Endothelial cell of umbilical vein (primary cell): Measurements from ENCODE around the gene KCNAB2. TPM values are rescaled to one million over a fixed set of nuclear protein-coding genes. Genes with fewer than 3 reads are reported as not detected.

ENCODE experiments used
- BruUV-seq: library from RNA; stranded (reverse); fragments of 400-500 nt; replicated peaks from 2 replicates; lab custom pipeline; 2021; lab: Mats Ljungman, UMichigan
- CTCF ChIA-PET: fragments of 300-600, 350-600 bp; sonication (Branson Sonifier 250); formaldehyde crosslinking; loops from one replicate; lab custom pipeline; 2021; ENCODE audit warnings: antibody characterized with exemption, inconsistent platforms; lab: Charles Lee
- POLR2A ChIA-PET: fragments of 300-600, 350-600 bp; sonication (Branson Sonifier 250); formaldehyde crosslinking; loops from one replicate; lab custom pipeline; 2021; ENCODE audit warnings: antibody characterized with exemption, inconsistent platforms; lab: Charles Lee
- DNase-seq: peaks from one replicate; pipeline ENCODE4 v3.0.0-alpha.2; 2011; ENCODE audit warnings: low read depth, low spot score
- FAIRE-seq: peaks from 2 replicates; lab custom pipeline; 2011; peaks lifted over from hg19 to GRCh38; lab: Jason Lieb, UNC
- H2AFZ ChIP-seq: 2 replicates; pipeline ENCODE4 v1.6.0; 2012; ENCODE audit warnings: low read depth, low read length, control low read depth, inconsistent platforms
- H3K27ac ChIP-seq: 2 replicates; pipeline ENCODE4 v1.5.1; 2011; ENCODE audit warnings: low read depth, mild to moderate bottlenecking, control low read depth, low read length, moderate library complexity; ENCODE audit not compliant: insufficient read depth
- H3K27me3 ChIP-seq, 2 experiments: 2 replicates each; pipeline versions ENCODE4 v1.6.0 to v1.6.1; 2011; ENCODE audit warnings: low read length in 2 of 2, mixed read lengths in 1 of 2; ENCODE audit not compliant: control insufficient read depth in 2 of 2, insufficient read depth in 2 of 2
- H3K36me3 ChIP-seq, 2 experiments: 2 replicates in 1 of 2; 3 replicates in 1 of 2; pipeline ENCODE4 v1.5.1; 2011; ENCODE audit warnings: low read length in 2 of 2, mild to moderate bottlenecking in 1 of 2, moderate library complexity in 1 of 2; ENCODE audit not compliant: control insufficient read depth in 2 of 2, insufficient read depth in 2 of 2; ENCODE audit errors: extremely low read depth in 1 of 2
- H3K4me1 ChIP-seq: 3 replicates; pipeline ENCODE4 v1.5.1; 2011; ENCODE audit warnings: mild to moderate bottlenecking, low read length; ENCODE audit not compliant: control insufficient read depth, insufficient read depth; ENCODE audit errors: extremely low read depth
- H3K4me2 ChIP-seq: 2 replicates; pipeline ENCODE4 v1.6.1; 2011; ENCODE audit warnings: low read length, control low read depth, mixed read lengths; ENCODE audit not compliant: insufficient read depth
- H3K4me3 ChIP-seq, 3 experiments: fragments of 200-600 bp in 1 of 3; sonication (generic), shearing (Covaris generic) in 1 of 3; replicated peaks in 1 of 3; 2 replicates each; pipeline ENCODE4 v1.5.1; 2011 to 2016; ENCODE audit warnings: control low read depth in 3 of 3, low read length in 3 of 3, mild to moderate bottlenecking in 2 of 3, inconsistent platforms in 1 of 3, low read depth in 1 of 3, moderate library complexity in 1 of 3; ENCODE audit not compliant: insufficient read depth in 1 of 3
- H3K79me2 ChIP-seq: 2 replicates; pipeline ENCODE4 v1.6.0; 2012; ENCODE audit warnings: low read length, inconsistent platforms; ENCODE audit not compliant: control insufficient read depth, insufficient read depth
- H3K9ac ChIP-seq: replicated peaks from 2 replicates; pipeline ENCODE3; 2011; ENCODE audit warnings: low read length, control low read depth; ENCODE audit not compliant: insufficient read depth; ENCODE audit errors: extremely low read depth
- H3K9me1 ChIP-seq: replicated peaks from 3 replicates; pipeline ENCODE4 v1.6.0; 2011; ENCODE audit warnings: mild to moderate bottlenecking, low read length; ENCODE audit not compliant: control insufficient read depth, insufficient read depth; ENCODE audit errors: extremely low read depth
- H3K9me3 ChIP-seq: replicated peaks from 2 replicates; pipeline ENCODE4 v1.5.1; 2012; ENCODE audit warnings: low read length, inconsistent platforms; ENCODE audit not compliant: control insufficient read depth, insufficient read depth
- H4K20me1 ChIP-seq: replicated peaks from 2 replicates; pipeline ENCODE3; 2011; ENCODE audit warnings: mild to moderate bottlenecking, low read length; ENCODE audit not compliant: control insufficient read depth, insufficient read depth; ENCODE audit errors: extremely low read depth
- CTCF ChIP-seq, 2 donors: IDR thresholded peaks; 1 replicate in 1 of 2; 2 replicates in 1 of 2; pipeline ENCODE4 v1.5.1; 2011; ENCODE audit warnings: low read length in 2 of 2, mild to moderate bottlenecking in 2 of 2, moderate library complexity in 2 of 2, control low read depth in 1 of 2, inconsistent platforms in 1 of 2, low read depth in 1 of 2; ENCODE audit not compliant: insufficient read depth in 1 of 2; ENCODE audit errors: extremely low read depth in 1 of 2
- EZH2 ChIP-seq: IDR thresholded peaks from 2 replicates; pipeline ENCODE4 v1.6.1; 2012; ENCODE audit warnings: borderline replicate concordance, low read depth, mild to moderate bottlenecking, moderate library complexity, low read length, inconsistent platforms; ENCODE audit not compliant: severe bottlenecking
- FOS ChIP-seq: IDR thresholded peaks from 2 replicates; pipeline ENCODE4 v1.6.1; 2011; ENCODE audit warnings: mild to moderate bottlenecking, low read length, moderate library complexity, borderline replicate concordance; ENCODE audit not compliant: insufficient read depth
- GATA2 ChIP-seq: IDR thresholded peaks from 2 replicates; pipeline ENCODE4 v1.7.0; 2011; ENCODE audit warnings: low read depth, mild to moderate bottlenecking, moderate library complexity, mixed read lengths, low read length; ENCODE audit not compliant: insufficient read length, insufficient read depth
- JUN ChIP-seq: IDR thresholded peaks from 2 replicates; pipeline ENCODE4 v1.6.1; 2011; ENCODE audit warnings: borderline replicate concordance, low read depth; ENCODE audit not compliant: insufficient read length, insufficient read depth
- MAX ChIP-seq: IDR thresholded peaks from 2 replicates; pipeline ENCODE4 v1.6.1; 2011; ENCODE audit not compliant: insufficient read depth, insufficient read length
- MYC ChIP-seq: IDR thresholded peaks from one replicate; pipeline ENCODE4 v1.6.1; 2011; ENCODE audit warnings: mild to moderate bottlenecking, low read depth, low read length
- POLR2A ChIP-seq: IDR thresholded peaks from 2 replicates; pipeline ENCODE4 v1.6.1; 2012; ENCODE audit warnings: low read depth, mild to moderate bottlenecking, control low read depth, low read length
- POLR2AphosphoS5 ChIP-seq: IDR thresholded peaks from 2 replicates; pipeline ENCODE4 v1.6.1; 2012; ENCODE audit warnings: low read depth, mild to moderate bottlenecking, control low read depth, low read length, moderate library complexity; ENCODE audit not compliant: insufficient read depth
- dilution Hi-C: fragments of 300-500 bp; cut with MboI; formaldehyde crosslinking; loops from one replicate; pipeline ENCODE4 v1.15.0; 2019; ENCODE audit warnings: low sequenced_read_pairs; ENCODE audit not compliant: extremely low pct_ligation_motif_present
- intact Hi-C: fragments of 100-400 bp; cut with micrococcal nuclease; formaldehyde crosslinking; loops from one replicate; pipeline ENCODE4 v1.10.0; 2022
- polyA plus RNA-seq, 4 experiments: library from polyadenylated mRNA; depleted of rRNA in 3 of 4; stranded (reverse) in 3 of 4; unstranded in 1 of 4; fragments of >200 nt; gene quantifications; 2 replicates each; pipeline versions ENCODE4 v1.2.1 to v1.2.3, GENCODE V29; 2011 to 2012; ENCODE audit warnings: missing spikeins in 1 of 4
- total RNA-seq: library from RNA; stranded (reverse); gene quantifications from 2 replicates; pipeline ENCODE4 v1.2.3, GENCODE V29; 2021

The KCNAB2 gene
- total and polyA plus RNA-seq, 2 donors (not counting 3 experiments of a cell fraction or from before 2014, with no cell fraction given), result 2.4 to 3.8 TPM

GRCh38 chr1:6134741-6135510 lies 89.2 kb downstream of the KCNAB2 start:
- H4K20me1 ChIP-seq, result no peaks in the 10 kb centered on the region
- H3K4me3 ChIP-seq, result no peak overlapping the region
- ChIA-PET POLR2A (no interaction called here), CTCF (no interaction called here)
- FAIRE-seq (no peak), DNase-seq (no peak)
- no peaks in the 10 kb centered on the region for H3K79me2 ChIP-seq
- no peaks in the 10 kb centered on the region for H3K27me3 ChIP-seq
- dilution Hi-C loops (no loop called here), intact Hi-C loops (no loop called here)
- no peaks in the 10 kb centered on the region for H3K4me1 ChIP-seq
- no peaks in the 10 kb centered on the region for H3K9me3 ChIP-seq
- TF ChIP-seq EZH2 (no peak), JUN (no peak)
- H3K4me2 ChIP-seq, result no peak overlapping the region
- H3K9me1 ChIP-seq, result no peaks in the 10 kb centered on the region
- H2AFZ ChIP-seq, result no peak overlapping the region
- no TSS peak for BruUV-seq
- H3K27ac ChIP-seq, result no peak overlapping the region
- H3K36me3 ChIP-seq, result no peaks in the 10 kb centered on the region
- no peak overlapping the region for H3K9ac ChIP-seq

GRCh38 chr1:6136516-6137220 lies 91.0 kb downstream of the KCNAB2 start:
- intact Hi-C loops, result no loop called here
- no peaks in the 10 kb centered on the region for H3K79me2 ChIP-seq
- no peak overlapping the region for H3K9ac ChIP-seq
- H3K27ac ChIP-seq, result no peak overlapping the region
- no peaks in the 10 kb centered on the region for H3K9me3 ChIP-seq
- H3K4me2 ChIP-seq, result no peak overlapping the region
- H3K4me3 ChIP-seq, result no peak overlapping the region
- FAIRE-seq (no peak), DNase-seq (no peak)
- H4K20me1 ChIP-seq, result no peaks in the 10 kb centered on the region
- dilution Hi-C loops, result no loop called here
- H3K27me3 ChIP-seq, result no peaks in the 10 kb centered on the region
- H3K4me1 ChIP-seq, result no peaks in the 10 kb centered on the region
- H2AFZ ChIP-seq, result no peak overlapping the region
- TF ChIP-seq MAX, result no peak
- no peak for TF ChIP-seq GATA2
- no peak for TF ChIP-seq MYC
- no peak for TF ChIP-seq EZH2
- no peak for TF ChIP-seq POLR2A
- no peak for TF ChIP-seq JUN
- TF ChIP-seq FOS, result no peak
- TF ChIP-seq POLR2AphosphoS5, result no peak
- TF ChIP-seq CTCF (IDR thresholded peaks at IDR 0.05; ENCODE audit: extremely low read depth in 1 of 2, insufficient read depth in 1 of 2, low read depth in 1 of 2, low read length in 2 of 2), result no peak
- no peaks in the 10 kb centered on the region for H3K9me1 ChIP-seq
- POLR2A ChIA-PET, result no interaction called here
- no peaks in the 10 kb centered on the region for H3K36me3 ChIP-seq
- BruUV-seq, result no TSS peak
- CTCF ChIA-PET, result no interaction called here
